IMR-90 (cell line): ENCODE results near the gene ARMH3.

Experiments
- CHD1 ChIP-seq: IDR thresholded peaks from 2 replicates; pipeline ENCODE4 v1.6.1; 2012; ENCODE audit warnings: low read depth, low read length, improper control_type of control experiment
- CTCF ChIP-seq: conservative IDR thresholded peaks from 2 replicates; pipeline ENCODE4 v1.5.1; 2012; ENCODE audit warnings: mild to moderate bottlenecking, low read depth, low read length, improper control_type of control experiment
- ELK1 ChIP-seq: fragments of 150-350 bp; IDR thresholded peaks from 2 replicates; pipeline ENCODE4 v1.6.1; 2016; ENCODE audit warnings: low read depth, mild to moderate bottlenecking, low read length, moderate library complexity, borderline replicate concordance
- FOS ChIP-seq: fragments of 150-350 bp; IDR thresholded peaks from 2 replicates; pipeline ENCODE4 v1.6.1; 2016; ENCODE audit warnings: low read depth, low read length
- POLR2A ChIP-seq: IDR thresholded peaks from 2 replicates; pipeline ENCODE4 v1.6.1; 2012; ENCODE audit warnings: mild to moderate bottlenecking, low read depth, low read length
- RAD21 ChIP-seq: IDR thresholded peaks from 2 replicates; pipeline ENCODE4 v1.6.1; 2012; ENCODE audit warnings: low read length, improper control_type of control experiment
- USF2 ChIP-seq: fragments of 150-350 bp; IDR thresholded peaks from 2 replicates; pipeline ENCODE4 v1.6.1; 2017; ENCODE audit warnings: mild to moderate bottlenecking, antibody characterized with exemption, low read length, low read depth

- TF ChIP-seq POLR2A (no peak), CHD1 (no peak), CTCF (no peak), RAD21 (no peak), ELK1 (no peak), FOS (no peak), USF2 (no peak)
Measured at GRCh38 chr10:101816376-101816775, 239.6 kb downstream of the ARMH3 start.
